DND-41 (cell line): ENCODE measurements around the gene GPR135.

Experiments used
- ATAC-seq: fragments of 200-7000 bp; cut with Tn5 transposase; 3 replicates; pipeline ENCODE4 v1.9.1; 2021; ENCODE audit warnings: low read depth; ENCODE audit not compliant: insufficient read depth
- DNase-seq: peaks from one replicate; pipeline ENCODE4 v3.0.0-alpha.2; 2020
- H2AFZ ChIP-seq: 2 replicates; pipeline ENCODE4 v1.6.0; 2012; ENCODE audit warnings: low read depth, low read length
- H3K27ac ChIP-seq: 2 replicates; pipeline ENCODE4 v1.5.1; 2012; ENCODE audit warnings: low read length, inconsistent platforms
- H3K27me3 ChIP-seq: fragments of 200-600 bp; sonication (generic); 2 replicates; pipeline ENCODE4 v1.6.0; 2012; ENCODE audit warnings: low read length, mild to moderate bottlenecking, inconsistent platforms; ENCODE audit not compliant: insufficient read depth, poor library complexity
- H3K36me3 ChIP-seq: 2 replicates; pipeline ENCODE4 v1.5.1; 2012; ENCODE audit warnings: low read length, inconsistent platforms; ENCODE audit not compliant: insufficient read depth
- H3K4me1 ChIP-seq: 2 replicates; pipeline ENCODE4 v1.5.1; 2012; ENCODE audit warnings: mild to moderate bottlenecking, low read length; ENCODE audit not compliant: insufficient read depth
- H3K4me2 ChIP-seq: 2 replicates; pipeline ENCODE4 v1.6.0; 2012; ENCODE audit warnings: mild to moderate bottlenecking, moderate library complexity, low read length, inconsistent platforms; ENCODE audit not compliant: insufficient read depth
- H3K4me3 ChIP-seq, 2 experiments: fragments of 200-600 bp in 1 of 2; shearing (Covaris generic) in 1 of 2; 2 replicates each; pipeline ENCODE4 v1.5.1; 2012 to 2016; ENCODE audit warnings: inconsistent platforms in 2 of 2, low read length in 2 of 2, mild to moderate bottlenecking in 2 of 2, low read depth in 1 of 2, moderate library complexity in 1 of 2
- H3K79me2 ChIP-seq: 2 replicates; pipeline ENCODE4 v1.6.0; 2012; ENCODE audit warnings: low read length, inconsistent platforms; ENCODE audit not compliant: insufficient read depth
- H3K9ac ChIP-seq: 2 replicates; pipeline ENCODE4 v1.6.0; 2012; ENCODE audit warnings: low read depth, mild to moderate bottlenecking, inconsistent platforms, low read length, moderate library complexity
- H3K9me3 ChIP-seq: 2 replicates; pipeline ENCODE4 v1.5.1; 2012; ENCODE audit warnings: low read length, moderate library complexity, mild to moderate bottlenecking, inconsistent platforms; ENCODE audit not compliant: insufficient read depth, severe bottlenecking
- H4K20me1 ChIP-seq: 2 replicates; pipeline ENCODE4 v1.6.0; 2012; ENCODE audit warnings: low read length; ENCODE audit not compliant: insufficient read depth
- EZH2 ChIP-seq: IDR thresholded peaks from 3 replicates; pipeline ENCODE4 v1.6.1; 2012; ENCODE audit warnings: borderline replicate concordance, low read depth, mild to moderate bottlenecking, moderate library complexity, low read length, inconsistent platforms; ENCODE audit not compliant: severe bottlenecking
- TF ChIP-seq, protein P1 (sequence below): IDR thresholded peaks from 2 replicates; pipeline ENCODE4 v1.5.1; 2012; ENCODE audit warnings: borderline replicate concordance, low read length, moderate library complexity, mild to moderate bottlenecking; ENCODE audit not compliant: poor library complexity, severe bottlenecking; ENCODE audit errors: extremely low read depth

Gene GPR135

DNA sequence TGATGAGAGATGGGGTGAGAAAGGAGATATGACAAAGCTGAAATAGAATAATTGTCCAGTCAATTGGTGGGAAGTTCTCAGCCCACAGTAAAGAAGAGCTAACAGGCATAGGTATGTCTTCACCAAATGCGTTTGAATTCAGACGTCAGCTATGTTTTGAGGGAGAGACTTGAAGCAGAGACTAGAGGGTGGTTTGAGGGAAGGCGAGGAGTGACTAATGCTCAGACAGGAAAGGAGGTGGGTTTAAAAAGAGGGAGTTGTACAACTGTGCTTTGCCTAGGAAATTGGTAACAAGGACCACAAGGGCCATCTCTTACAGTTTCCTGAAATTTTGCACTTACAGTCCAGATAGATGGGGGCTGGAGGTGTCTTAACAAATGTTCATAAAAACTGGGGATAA, 25.6 kb upstream of the GPR135 start:
- H3K27ac ChIP-seq, result no peak overlapping the region
- no peaks in the 10 kb centered on the region for H4K20me1 ChIP-seq
- H3K9ac ChIP-seq, result no peak overlapping the region
- no peak overlapping the region for H2AFZ ChIP-seq
- no peaks in the 10 kb centered on the region for H3K9me3 ChIP-seq
- H3K27me3 ChIP-seq, result no peaks in the 10 kb centered on the region
- TF ChIP-seq EZH2, result no peak
- TF ChIP-seq, protein P1, sequence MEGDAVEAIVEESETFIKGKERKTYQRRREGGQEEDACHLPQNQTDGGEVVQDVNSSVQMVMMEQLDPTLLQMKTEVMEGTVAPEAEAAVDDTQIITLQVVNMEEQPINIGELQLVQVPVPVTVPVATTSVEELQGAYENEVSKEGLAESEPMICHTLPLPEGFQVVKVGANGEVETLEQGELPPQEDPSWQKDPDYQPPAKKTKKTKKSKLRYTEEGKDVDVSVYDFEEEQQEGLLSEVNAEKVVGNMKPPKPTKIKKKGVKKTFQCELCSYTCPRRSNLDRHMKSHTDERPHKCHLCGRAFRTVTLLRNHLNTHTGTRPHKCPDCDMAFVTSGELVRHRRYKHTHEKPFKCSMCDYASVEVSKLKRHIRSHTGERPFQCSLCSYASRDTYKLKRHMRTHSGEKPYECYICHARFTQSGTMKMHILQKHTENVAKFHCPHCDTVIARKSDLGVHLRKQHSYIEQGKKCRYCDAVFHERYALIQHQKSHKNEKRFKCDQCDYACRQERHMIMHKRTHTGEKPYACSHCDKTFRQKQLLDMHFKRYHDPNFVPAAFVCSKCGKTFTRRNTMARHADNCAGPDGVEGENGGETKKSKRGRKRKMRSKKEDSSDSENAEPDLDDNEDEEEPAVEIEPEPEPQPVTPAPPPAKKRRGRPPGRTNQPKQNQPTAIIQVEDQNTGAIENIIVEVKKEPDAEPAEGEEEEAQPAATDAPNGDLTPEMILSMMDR, result no peak
- H3K4me3 ChIP-seq, result no peak overlapping the region
- DNase-seq, result no peak
- peaks cover 23% of the 10 kb centered on the region for H3K79me2 ChIP-seq
- H3K4me1 ChIP-seq, result peaks cover 12% of the 10 kb centered on the region
- H3K36me3 ChIP-seq, result peaks cover 69% of the 10 kb centered on the region
- H3K4me2 ChIP-seq, result no peak overlapping the region
- no peak for ATAC-seq

DNA sequence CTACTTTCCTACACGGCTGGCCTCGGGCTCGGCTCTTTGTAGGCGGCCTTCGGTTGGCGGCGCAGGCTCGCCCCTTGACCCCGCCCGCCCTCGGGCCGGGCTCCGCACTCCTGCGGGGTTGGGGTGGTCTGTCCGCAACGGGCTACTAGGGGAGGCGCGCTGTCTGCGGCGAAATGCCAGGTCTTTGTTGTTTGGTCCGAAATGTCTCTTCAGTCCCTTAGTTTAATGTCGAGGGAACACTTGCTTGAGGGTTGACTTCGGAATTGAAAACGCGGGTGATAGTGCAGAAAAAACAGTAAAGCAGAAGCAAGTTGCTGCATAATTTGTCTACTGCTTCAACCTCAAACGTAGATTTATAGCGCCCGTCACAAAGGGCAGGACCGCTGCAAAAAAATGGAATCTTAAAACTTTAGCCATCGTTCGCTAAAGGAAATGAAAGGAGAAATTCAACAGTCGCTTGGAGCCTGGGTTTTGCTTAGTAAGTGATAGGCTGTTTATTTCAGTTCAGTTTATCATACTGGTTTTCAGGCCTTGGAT, 19.5 kb upstream of the GPR135 start:
- Histone ChIP-seq H3K27me3 (no peaks in the 10 kb centered on the region), H3K79me2 (peaks cover 44% of the 10 kb centered on the region), H3K9me3 (no peaks in the 10 kb centered on the region), H3K36me3 (peaks cover 23% of the 10 kb centered on the region), H4K20me1 (no peaks in the 10 kb centered on the region), H3K4me2 (peak overlapping the region; percentile 89), H3K27ac (peak overlapping the region; percentile 84), H3K4me3 (peak overlapping the region; percentile 74 to 79), H3K4me1 (peaks cover 50% of the 10 kb centered on the region), H3K9ac (peak overlapping the region; percentile 84), H2AFZ (peak overlapping the region; percentile 85)
- no peak for TF ChIP-seq EZH2
- TF ChIP-seq, protein P1, result peak; percentile 2
- ATAC-seq (peak; percentile 59), DNase-seq (no peak)

DNA sequence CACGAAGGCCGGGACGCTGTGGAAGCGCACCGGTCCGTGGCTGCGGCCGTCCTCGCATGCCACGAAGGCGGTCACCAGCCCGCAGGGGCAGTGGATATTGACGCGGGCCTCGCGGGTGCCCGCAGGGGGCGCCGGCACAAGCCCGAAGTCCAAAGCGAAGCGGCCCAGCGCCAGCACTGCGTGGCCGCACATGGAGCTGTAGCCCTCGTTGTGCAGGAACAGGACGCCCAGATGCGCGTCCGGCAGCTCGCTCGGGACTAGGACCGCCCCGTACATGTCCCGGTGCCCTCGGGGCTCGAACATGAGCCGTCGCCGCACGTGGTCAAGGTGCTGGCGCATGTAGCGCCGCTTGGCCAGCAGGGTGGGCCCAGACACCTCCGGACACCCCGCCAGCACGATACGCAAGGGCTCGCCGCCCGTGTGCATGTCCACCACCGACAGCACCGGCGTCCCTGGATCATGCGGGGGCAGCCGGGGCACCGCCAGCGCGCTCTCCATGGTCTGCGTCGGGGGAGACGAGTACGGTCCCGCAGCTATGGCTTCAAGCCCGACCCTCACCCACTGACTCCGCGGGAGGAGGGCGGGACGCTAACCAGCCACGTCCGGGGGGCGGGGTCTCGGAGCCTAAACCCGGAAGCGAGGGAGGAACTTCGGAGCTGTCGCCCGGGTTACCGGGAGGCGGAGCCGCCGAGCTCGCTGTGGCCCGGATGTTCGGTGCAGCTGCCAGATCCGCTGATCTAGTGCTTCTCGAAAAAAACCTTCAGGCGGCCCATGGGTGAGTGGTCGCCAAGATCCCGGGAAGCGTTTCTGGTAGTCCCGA, 18.8 kb upstream of the GPR135 start, which contains the start of the genes JKAMP and L3HYPDH:
Gene JKAMP (plus strand): TSS at position 699 of the 820 bp plus-strand sequence. CDS start 73 bp downstream, at position 772.
Gene L3HYPDH (minus strand): TSS at position 590 of the 820 bp plus-strand sequence. CDS start 92 bp downstream, at position 498.
- H3K79me2 ChIP-seq, result peaks cover 44% of the 10 kb centered on the region

More for the DNA sequence above, 18.8 kb upstream of the GPR135 start, which contains the start of the genes JKAMP and L3HYPDH:
- peak; percentile 98 for DNase-seq
- TF ChIP-seq, protein P1, result peak; percentile 56
- no peak for TF ChIP-seq EZH2
- ATAC-seq, result peak; percentile 92
- Histone ChIP-seq H3K27me3 (no peaks in the 10 kb centered on the region), H3K27ac (peak within 1 kb of the TSS; percentile 87), H3K9me3 (no peaks in the 10 kb centered on the region), H2AFZ (peak within 1 kb of the TSS; percentile 97), H3K4me2 (peak within 1 kb of the TSS; percentile 89), H4K20me1 (no peaks in the 10 kb centered on the region), H3K4me1 (peaks cover 50% of the 10 kb centered on the region), H3K4me3 (peak within 1 kb of the TSS; percentile 74 to 79), H3K36me3 (peaks cover 16% of the 10 kb centered on the region), H3K9ac (peak within 1 kb of the TSS; percentile 84)
